GM12878 (cell line): ENCODE data around the gene AP4S1. TPM values are rescaled to one million over a fixed set of nuclear protein-coding genes. Genes with fewer than 3 reads are reported as not detected.

Experiments used
- ATAC-seq: fragments of 200-7000 bp; cut with Tn5 transposase; 3 replicates; pipeline ENCODE4 v1.9.1; 2020; ENCODE audit warnings: mild to moderate bottlenecking, moderate library complexity
- BruUV-seq: library from RNA; stranded (reverse); fragments of 400-500 nt; replicated peaks from 2 replicates; lab custom pipeline; 2021; lab: Mats Ljungman, UMichigan
- CTCF ChIA-PET: fragments of 300-600 bp; sonication (Branson Sonifier 250); formaldehyde crosslinking; extraction: SDS; loops from one replicate; lab custom pipeline; 2021; ENCODE audit warnings: inconsistent platforms; lab: Yijun Ruan, JAX
- POLR2A ChIA-PET: fragments of 350-600 bp; formaldehyde crosslinking; extraction: SDS; loops from one replicate; lab custom pipeline; 2021; ENCODE audit warnings: inconsistent platforms; lab: Charles Lee
- RAD21 ChIA-PET: fragments of 300-600 bp; sonication (Branson Sonifier 250); formaldehyde crosslinking; loops from one replicate; lab custom pipeline; 2023; ENCODE audit warnings: antibody characterized with exemption; ENCODE audit not compliant: unreplicated experiment; lab: Charles Lee
- SMC1A ChIA-PET: fragments of 300-600 bp; sonication (Branson Sonifier 250); formaldehyde crosslinking; loops from one replicate; lab custom pipeline; 2023; ENCODE audit not compliant: unreplicated experiment, uncharacterized antibody; lab: Charles Lee
- DNase-seq: peaks from one replicate; pipeline ENCODE4 v3.0.0-alpha.2; 2011; ENCODE audit warnings: low read depth, low spot score
- FAIRE-seq: peaks from 3 replicates; lab custom pipeline; 2011; peaks lifted over from hg19 to GRCh38; lab: Jason Lieb, UNC
- H2AFZ ChIP-seq: 2 replicates; pipeline ENCODE4 v1.6.0; 2011; ENCODE audit warnings: low read depth, low read length, control low read depth; ENCODE audit not compliant: control insufficient read depth
- H3K27ac ChIP-seq: 2 replicates; pipeline ENCODE4 v1.5.1; 2011; ENCODE audit warnings: control low read depth; ENCODE audit not compliant: control insufficient read depth, insufficient read depth
- H3K27me3 ChIP-seq, 2 experiments: replicated peaks in 1 of 2; 2 replicates each; pipeline versions ENCODE4 v1.6.0 to v1.6.1; 2011; ENCODE audit warnings: low read length in 1 of 2; ENCODE audit not compliant: control insufficient read depth in 2 of 2, insufficient read depth in 2 of 2
- H3K36me3 ChIP-seq, 2 experiments: 2 replicates each; pipeline ENCODE4 v1.5.1; 2011; ENCODE audit warnings: low read length in 1 of 2; ENCODE audit not compliant: control insufficient read depth in 2 of 2, insufficient read depth in 2 of 2
- H3K4me1 ChIP-seq: 2 replicates; pipeline ENCODE4 v1.6.1; 2011; ENCODE audit warnings: mild to moderate bottlenecking, low read length, moderate library complexity, mixed read lengths; ENCODE audit not compliant: control insufficient read depth, insufficient read depth
- H3K4me2 ChIP-seq: 2 replicates; pipeline ENCODE4 v1.6.0; 2011; ENCODE audit warnings: control low read depth; ENCODE audit not compliant: control insufficient read depth, insufficient read depth
- H3K4me3 ChIP-seq: fragments of 200-600 bp; sonication (generic); 2 replicates; pipeline ENCODE4 v1.5.1; 2016
- H3K79me2 ChIP-seq: 2 replicates; pipeline ENCODE4 v1.6.0; 2011; ENCODE audit warnings: low read length; ENCODE audit not compliant: control insufficient read depth, insufficient read depth
- H3K9ac ChIP-seq: 2 replicates; pipeline ENCODE4 v1.8.0; 2011; ENCODE audit warnings: low read length, control low read depth, mixed read lengths; ENCODE audit not compliant: control insufficient read depth, insufficient read depth
- H3K9me3 ChIP-seq: replicated peaks from 3 replicates; pipeline ENCODE4 v1.5.1; 2011; ENCODE audit warnings: mild to moderate bottlenecking, low read length; ENCODE audit not compliant: control insufficient read depth, insufficient read depth
- H4K20me1 ChIP-seq: 2 replicates; pipeline ENCODE4 v1.6.0; 2011; ENCODE audit not compliant: control insufficient read depth, insufficient read depth
- ASH2L ChIP-seq: fragments of 300-600, 200-600 bp; sonication (generic); IDR thresholded peaks from 2 replicates; pipeline ENCODE4 v1.6.1; 2017; ENCODE audit warnings: low read depth, mild to moderate bottlenecking, borderline replicate concordance
- CREM ChIP-seq: IDR thresholded peaks from 2 replicates; pipeline ENCODE4 v1.6.1; 2014; ENCODE audit warnings: antibody characterized with exemption, low read depth
- EZH2 ChIP-seq: IDR thresholded peaks from 2 replicates; pipeline ENCODE4 v1.6.1; 2012; ENCODE audit warnings: low read depth, mild to moderate bottlenecking, control low read depth, inconsistent platforms, low read length, borderline replicate concordance; ENCODE audit not compliant: control insufficient read depth
- HDAC2 ChIP-seq: fragments of 200-600 bp; sonication (generic); IDR thresholded peaks from 2 replicates; pipeline ENCODE4 v1.6.1; 2017
- JUNB ChIP-seq: IDR thresholded peaks from 2 replicates; pipeline ENCODE4 v1.6.1; 2016; ENCODE audit warnings: antibody characterized with exemption, mild to moderate bottlenecking
- MAX ChIP-seq: IDR thresholded peaks from 2 replicates; pipeline ENCODE4 v1.6.1; 2012; ENCODE audit warnings: low read depth, low read length, improper control_type of control experiment
- PKNOX1 ChIP-seq: fragments of 450-650 bp; IDR thresholded peaks from 2 replicates; pipeline ENCODE4 v1.6.1; 2016; ENCODE audit warnings: mild to moderate bottlenecking
- RELA ChIP-seq: fragments of 450-650 bp; IDR thresholded peaks from 2 replicates; pipeline ENCODE4 v1.8.0; 2014; ENCODE audit warnings: borderline replicate concordance; ENCODE audit not compliant: partially characterized antibody
- YBX1 ChIP-seq: fragments of 450-650 bp; IDR thresholded peaks from 2 replicates; pipeline ENCODE4 v1.6.1; 2016; ENCODE audit warnings: antibody characterized with exemption
- ZBED1 ChIP-seq: IDR thresholded peaks from 2 replicates; pipeline ENCODE4 v1.6.1; 2016; ENCODE audit warnings: borderline replicate concordance
- ZNF274 ChIP-seq: IDR thresholded peaks from one replicate; pipeline ENCODE4 v1.8.0; 2011; ENCODE audit not compliant: insufficient read length, insufficient read depth
- ZNF592 ChIP-seq: fragments of 450-650 bp; IDR thresholded peaks from 2 replicates; pipeline ENCODE4 v1.6.1; 2017; ENCODE audit warnings: mild to moderate bottlenecking, moderate library complexity
- WGBS: methylation state at CpG from one replicate; pipeline ENCODE4 v1.1.6; 2016; ENCODE audit warnings: low lambda C conversion rate; ENCODE audit not compliant: insufficient replicate concordance, insufficient coverage; ENCODE audit errors: missing lambda C conversion rate; 5-methylcytosine and 5-hydroxymethylcytosine counted together
- in situ Hi-C: fragments of 300-500 bp; cut with MboI; formaldehyde crosslinking; loops from 9 replicates; pipeline ENCODE4 v1.14.3; 2018; ENCODE audit warnings: mixed read lengths
- intact Hi-C: fragments of 100-400 bp; cut with micrococcal nuclease; formaldehyde crosslinking; loops from one replicate; pipeline ENCODE4 v1.14.2; 2022; ENCODE audit not compliant: unreplicated experiment
- polyA plus RNA-seq, 11 experiments: library from polyadenylated mRNA; depleted of rRNA in 4 of 11; unstranded in 6 of 11; stranded (reverse) in 5 of 11; fragments of >200 nt; fragmentation: Nextera tagmentation in 4 of 11; fragmentation: Illumina TruSeq in 1 of 11; extraction: Ambion mirVana in 4 of 11; extraction: Trizol in 1 of 11; gene quantifications; 1 replicate in 1 of 11; 2 replicates in 10 of 11; pipeline versions ENCODE4 v1.2.1 to v1.2.3, GENCODE V29; 2011 to 2016; ENCODE audit warnings: inconsistent platforms in 2 of 11, missing spikeins in 2 of 11, low read depth in 1 of 11
- total RNA-seq, 4 experiments: library from RNA; depleted of rRNA in 3 of 4; stranded (reverse); fragments of >200 nt in 3 of 4; fragmentation: Illumina TruSeq in 1 of 4; extraction: Trizol in 1 of 4; gene quantifications; 2 replicates each; pipeline versions ENCODE4 v1.2.1 to v1.2.3, GENCODE V29; 2013 to 2021
- TF ChIP-seq, protein P1 (sequence below): fragments of 450-650 bp; conservative IDR thresholded peaks from 2 replicates; pipeline ENCODE4 v1.6.1; 2017; ENCODE audit warnings: mild to moderate bottlenecking, moderate library complexity
- TF ChIP-seq, protein P2 (sequence below): fragments of 450-650 bp; IDR thresholded peaks from 2 replicates; pipeline ENCODE4 v1.6.1; 2017; ENCODE audit warnings: mild to moderate bottlenecking

The AP4S1 gene
- total and polyA plus RNA-seq, 10 of the 15 experiments (the other 5 are each of a cell fraction or from before 2014, with no cell fraction given), result 3.6 to 9.0 (median 5.7) TPM

DNA sequence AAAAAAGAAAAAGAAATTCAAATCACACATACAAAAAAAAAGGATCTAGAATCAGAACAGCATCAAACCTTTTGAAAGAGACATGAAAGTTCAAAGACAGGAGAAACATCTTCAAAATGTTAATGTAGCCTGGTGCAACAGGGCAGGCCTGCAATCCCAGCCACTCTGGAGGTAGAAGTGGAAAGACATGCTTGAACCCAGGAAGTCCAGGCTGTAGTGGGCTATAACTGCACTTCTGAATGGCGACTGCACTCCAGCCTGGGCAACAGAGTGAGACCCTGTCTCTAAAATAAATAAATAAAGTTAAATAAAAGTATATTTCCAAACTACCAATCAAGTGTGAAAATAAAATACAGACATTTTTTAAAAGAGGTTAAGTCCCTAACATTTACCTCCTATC lies 18.7 kb upstream of the AP4S1 start:
- no peak for ATAC-seq
- Histone ChIP-seq H3K4me3 (no peak overlapping the region), H3K36me3 (no peaks in the 10 kb centered on the region; a peak in 2 of 4 replicates), H2AFZ (no peak overlapping the region), H3K4me2 (no peak overlapping the region), H3K9me3 (no peaks in the 10 kb centered on the region), H4K20me1 (no peaks in the 10 kb centered on the region), H3K9ac (no peak overlapping the region), H3K27ac (no peak overlapping the region)
- intact Hi-C loops (no loop called here), in situ Hi-C loops (no loop called here)
- RAD21 ChIA-PET, result no interaction called here
- no peak for DNase-seq
- FAIRE-seq, result no peak
- 89% methylated on average over 1 of the region's 1 CpG for WGBS
- SMC1A ChIA-PET, result interaction anchor here (1.3 kb wide), 1 partner anchor 12 kb away, joined by 3 read pairs; no protein-coding TSS in a partner anchor
- no TSS peak for BruUV-seq
- POLR2A ChIA-PET, result no interaction called here
- CTCF ChIA-PET, result interaction anchor here (1.8 kb wide), 1 partner anchor 11 kb away, joined by 7 read pairs; no protein-coding TSS in a partner anchor
- no peak for TF ChIP-seq JUNB
- TF ChIP-seq ASH2L, result no peak
- no peak for TF ChIP-seq YBX1
- TF ChIP-seq ZNF274, result no peak
- TF ChIP-seq, protein P1, sequence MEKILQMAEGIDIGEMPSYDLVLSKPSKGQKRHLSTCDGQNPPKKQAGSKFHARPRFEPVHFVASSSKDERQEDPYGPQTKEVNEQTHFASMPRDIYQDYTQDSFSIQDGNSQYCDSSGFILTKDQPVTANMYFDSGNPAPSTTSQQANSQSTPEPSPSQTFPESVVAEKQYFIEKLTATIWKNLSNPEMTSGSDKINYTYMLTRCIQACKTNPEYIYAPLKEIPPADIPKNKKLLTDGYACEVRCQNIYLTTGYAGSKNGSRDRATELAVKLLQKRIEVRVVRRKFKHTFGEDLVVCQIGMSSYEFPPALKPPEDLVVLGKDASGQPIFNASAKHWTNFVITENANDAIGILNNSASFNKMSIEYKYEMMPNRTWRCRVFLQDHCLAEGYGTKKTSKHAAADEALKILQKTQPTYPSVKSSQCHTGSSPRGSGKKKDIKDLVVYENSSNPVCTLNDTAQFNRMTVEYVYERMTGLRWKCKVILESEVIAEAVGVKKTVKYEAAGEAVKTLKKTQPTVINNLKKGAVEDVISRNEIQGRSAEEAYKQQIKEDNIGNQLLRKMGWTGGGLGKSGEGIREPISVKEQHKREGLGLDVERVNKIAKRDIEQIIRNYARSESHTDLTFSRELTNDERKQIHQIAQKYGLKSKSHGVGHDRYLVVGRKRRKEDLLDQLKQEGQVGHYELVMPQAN, result no peak
- no peak for TF ChIP-seq CREM
- no peak for TF ChIP-seq ZBED1
- TF ChIP-seq, protein P2, sequence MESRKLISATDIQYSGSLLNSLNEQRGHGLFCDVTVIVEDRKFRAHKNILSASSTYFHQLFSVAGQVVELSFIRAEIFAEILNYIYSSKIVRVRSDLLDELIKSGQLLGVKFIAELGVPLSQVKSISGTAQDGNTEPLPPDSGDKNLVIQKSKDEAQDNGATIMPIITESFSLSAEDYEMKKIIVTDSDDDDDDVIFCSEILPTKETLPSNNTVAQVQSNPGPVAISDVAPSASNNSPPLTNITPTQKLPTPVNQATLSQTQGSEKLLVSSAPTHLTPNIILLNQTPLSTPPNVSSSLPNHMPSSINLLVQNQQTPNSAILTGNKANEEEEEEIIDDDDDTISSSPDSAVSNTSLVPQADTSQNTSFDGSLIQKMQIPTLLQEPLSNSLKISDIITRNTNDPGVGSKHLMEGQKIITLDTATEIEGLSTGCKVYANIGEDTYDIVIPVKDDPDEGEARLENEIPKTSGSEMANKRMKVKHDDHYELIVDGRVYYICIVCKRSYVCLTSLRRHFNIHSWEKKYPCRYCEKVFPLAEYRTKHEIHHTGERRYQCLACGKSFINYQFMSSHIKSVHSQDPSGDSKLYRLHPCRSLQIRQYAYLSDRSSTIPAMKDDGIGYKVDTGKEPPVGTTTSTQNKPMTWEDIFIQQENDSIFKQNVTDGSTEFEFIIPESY, result no peak
- TF ChIP-seq EZH2, result no peak
- TF ChIP-seq HDAC2, result no peak
- TF ChIP-seq MAX, result no peak
- no peak for TF ChIP-seq ZNF592
- no peak for TF ChIP-seq RELA
- TF ChIP-seq PKNOX1, result no peak
- TF ChIP-seq, all 136 proteins: peak for 0
- Histone ChIP-seq H3K79me2 (no peaks in the 10 kb centered on the region; the same call in none of the 2 replicates), H3K4me1 (no peaks in the 10 kb centered on the region), H3K27me3 (no peaks in the 10 kb centered on the region)
